Cerebellar nuclear complex (tissue), 1 donor: ENCODE measurements around the gene ROPN1B.
"Not testable (repeated sequence)": the region's sequence is repeated elsewhere in the genome, so short reads cannot be mapped to it uniquely, and the experiment has no call there.

Source experiments
- DNase-seq, 2 experiments: peaks; one replicate each; lab custom pipeline; 2025; lab: John Stamatoyannopoulos, UW

ROPN1B gene

DNA sequence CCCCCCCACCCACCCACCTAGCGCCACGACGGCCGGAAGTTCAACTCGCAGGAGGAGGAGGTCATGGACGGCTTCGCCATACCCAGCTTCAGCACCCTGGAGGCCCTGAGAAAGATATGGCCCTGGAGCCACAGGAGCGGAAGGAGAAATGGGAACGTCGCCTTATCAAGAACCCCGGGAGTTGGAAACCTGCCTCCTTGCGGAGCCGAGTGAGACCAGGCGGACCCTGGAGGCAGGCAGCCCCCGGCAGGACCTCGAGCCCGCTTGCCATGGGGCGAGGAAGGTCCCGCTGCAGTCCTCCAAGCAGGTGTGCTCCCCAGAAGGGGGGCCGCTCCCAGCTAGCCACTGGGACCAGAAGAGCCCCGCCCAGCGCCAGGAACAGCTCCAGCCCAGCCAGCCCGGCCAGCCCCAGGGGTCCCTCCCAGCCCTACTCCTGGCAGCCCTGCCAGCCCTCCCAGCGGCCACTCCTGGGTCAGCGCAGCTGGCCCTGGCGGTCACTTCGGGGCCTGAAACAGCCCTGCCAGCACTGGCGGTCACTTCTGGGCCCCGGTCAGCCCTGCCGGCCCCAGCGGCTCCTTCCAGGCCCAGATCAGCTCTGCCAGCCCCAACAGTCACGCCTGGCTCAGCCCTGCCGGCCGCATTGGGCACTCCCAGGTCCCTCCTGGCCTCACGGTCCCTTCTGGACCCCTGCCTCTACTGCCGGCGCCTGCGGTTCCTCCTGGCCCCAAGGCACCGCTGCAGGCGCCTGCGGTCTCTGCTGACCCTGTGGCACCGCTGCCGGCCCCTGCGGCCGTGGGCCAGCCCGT lies 10.3 kb upstream of the ROPN1B start:
- no peak for DNase-seq

DNA sequence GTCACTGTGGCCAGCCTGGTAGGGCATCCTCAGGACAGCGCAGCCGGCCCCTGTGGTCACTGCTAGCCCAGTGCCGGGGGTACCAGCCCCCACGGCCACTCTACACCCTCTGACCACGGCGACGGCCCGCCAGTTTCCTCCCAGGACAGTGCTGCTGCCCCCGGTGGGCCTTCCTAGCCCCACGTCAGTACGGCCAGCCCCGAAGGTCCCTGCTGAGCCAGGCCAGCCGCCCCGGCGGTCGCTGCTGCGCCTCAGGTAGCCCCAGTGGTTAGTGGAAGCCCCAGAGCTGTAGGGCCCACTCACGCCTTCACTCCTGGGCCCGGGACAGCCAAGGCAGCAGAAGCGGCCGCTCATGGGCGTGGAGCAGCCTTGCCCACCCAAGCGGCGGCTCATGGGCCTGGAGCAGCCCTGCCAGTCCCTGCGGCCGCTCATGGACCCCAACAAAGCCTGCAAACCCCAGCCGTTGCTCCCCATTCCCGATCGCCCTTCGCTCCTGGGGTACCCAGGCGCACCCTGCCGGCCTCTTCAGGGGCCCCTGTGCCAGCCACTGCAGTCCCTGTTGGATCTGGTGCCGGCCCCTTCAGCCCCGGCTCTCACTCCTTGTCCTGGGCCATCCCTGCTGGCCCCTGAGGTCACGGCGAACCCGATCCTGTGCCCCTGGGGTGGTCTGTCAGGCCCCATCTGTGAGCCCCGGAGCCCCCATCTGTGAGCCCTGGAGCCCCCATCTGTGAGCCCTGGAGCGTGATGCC lies 9.5 kb upstream of the ROPN1B start:
- DNase-seq = no peak

DNA sequence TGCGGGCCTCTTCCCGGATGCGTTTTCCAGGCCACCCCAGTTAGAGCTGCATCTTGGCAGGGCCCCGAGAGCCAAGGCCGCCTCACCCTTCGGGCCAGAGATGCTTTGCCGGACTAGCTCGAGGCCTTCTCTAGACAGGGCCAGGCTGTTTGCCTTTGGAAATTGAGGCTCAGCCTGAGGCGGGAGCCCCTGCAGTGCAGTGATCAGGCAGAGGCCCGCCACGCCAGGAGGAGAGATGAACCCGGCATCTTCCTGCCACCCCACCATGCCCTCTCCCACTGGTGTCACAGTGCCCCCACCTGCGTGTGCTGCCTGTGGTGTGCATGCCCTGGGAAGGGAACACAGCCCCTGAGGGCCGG lies 8.9 kb upstream of the ROPN1B start:
- no peak for DNase-seq

DNA sequence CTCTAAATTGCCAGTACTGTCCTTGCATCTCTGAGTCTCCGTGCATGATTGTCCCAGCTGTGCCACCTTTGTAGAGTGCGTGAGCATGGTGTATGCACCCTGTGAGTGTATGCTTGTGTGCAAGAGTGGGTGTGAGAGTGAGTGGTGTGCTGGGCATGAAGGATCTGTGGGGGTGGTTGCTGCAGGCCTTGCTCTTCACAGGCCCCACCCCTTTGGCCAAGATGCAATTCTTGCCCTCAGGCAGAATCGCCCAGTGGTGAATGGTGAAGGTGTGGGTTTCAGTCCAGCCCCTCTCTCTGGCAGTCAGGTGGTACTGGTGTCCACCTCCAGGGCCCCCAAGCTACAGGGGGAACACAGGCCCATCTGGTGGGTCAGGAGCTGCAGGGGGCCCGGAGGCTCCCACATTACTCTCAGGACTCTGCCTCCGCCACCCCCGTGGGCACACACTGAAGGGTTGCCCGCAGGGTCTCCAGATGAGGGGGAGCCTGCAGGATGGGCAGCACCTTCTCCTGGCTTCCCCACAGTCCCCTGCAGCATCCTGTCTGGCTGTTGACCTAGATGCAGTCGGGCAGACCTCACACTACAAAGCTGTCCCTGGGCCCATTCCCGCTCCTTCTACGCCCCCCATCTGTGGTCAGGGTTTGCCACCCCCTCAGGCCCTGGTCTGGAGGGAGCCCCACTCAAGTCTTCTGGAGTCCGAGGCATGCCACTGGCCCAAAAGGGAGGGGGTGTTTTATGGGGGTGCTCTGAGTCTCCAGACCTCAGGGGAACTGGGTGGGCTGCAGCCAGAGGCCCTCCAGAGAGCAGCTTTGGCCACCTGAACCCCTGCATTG lies 8.3 kb upstream of the ROPN1B start:
- DNase-seq = no peak

DNA sequence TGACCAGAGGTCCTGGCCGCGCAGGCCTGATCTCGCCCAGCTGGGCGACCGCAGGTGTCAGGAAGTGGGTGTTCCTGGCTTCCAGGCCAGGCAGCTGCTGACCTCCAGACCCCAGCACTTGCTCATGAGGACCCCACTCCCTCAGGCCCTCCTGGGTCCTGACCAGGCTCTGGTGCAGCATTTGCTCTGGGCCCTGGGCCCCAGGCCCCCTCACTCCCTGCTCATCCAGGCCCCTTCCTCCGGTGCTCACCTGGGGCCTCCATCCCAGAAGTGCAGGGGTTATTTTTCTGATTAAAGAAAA lies 7.7 kb upstream of the ROPN1B start:
- DNase-seq = no peak

DNA sequence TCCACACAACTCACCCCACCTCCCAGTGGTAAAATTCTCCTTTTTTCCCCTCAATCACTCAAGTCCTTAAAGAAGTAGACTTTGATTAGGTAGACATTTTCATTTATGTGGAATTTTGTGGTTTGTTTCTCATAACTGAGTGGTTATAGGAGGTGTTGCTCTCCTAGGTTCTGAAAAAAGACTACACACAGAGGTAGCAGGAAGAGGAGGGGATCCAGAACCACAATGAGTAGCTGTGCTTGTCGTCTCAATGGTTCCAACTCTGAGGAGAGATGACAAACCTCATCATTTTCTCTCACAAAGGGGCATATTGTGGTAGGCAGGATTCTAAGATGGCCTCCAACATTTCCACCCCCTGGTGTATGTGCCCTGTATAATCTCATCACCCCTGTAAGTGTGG lies 5.1 kb upstream of the ROPN1B start:
- not testable (repeated sequence) for DNase-seq

DNA sequence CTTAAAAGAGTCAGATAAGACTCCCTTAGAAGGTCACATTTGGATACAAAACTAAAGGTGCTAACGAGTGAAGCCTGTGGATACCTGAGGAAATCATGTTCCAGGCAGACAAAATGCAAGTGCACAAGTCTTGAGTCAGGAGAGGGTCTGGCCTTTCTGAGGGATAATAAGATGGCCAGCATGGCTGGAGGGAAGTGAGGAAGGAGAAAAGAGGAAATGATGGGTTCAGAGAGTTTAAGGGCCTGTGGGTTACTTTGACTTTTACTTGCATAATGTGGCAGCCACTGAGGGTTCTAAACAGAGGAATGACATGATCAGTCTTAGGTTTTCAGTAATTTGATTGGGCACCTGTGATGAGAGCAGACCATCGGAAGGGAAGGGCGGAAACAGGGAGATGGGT lies 3.5 kb upstream of the ROPN1B start:
- DNase-seq = no peak

DNA sequence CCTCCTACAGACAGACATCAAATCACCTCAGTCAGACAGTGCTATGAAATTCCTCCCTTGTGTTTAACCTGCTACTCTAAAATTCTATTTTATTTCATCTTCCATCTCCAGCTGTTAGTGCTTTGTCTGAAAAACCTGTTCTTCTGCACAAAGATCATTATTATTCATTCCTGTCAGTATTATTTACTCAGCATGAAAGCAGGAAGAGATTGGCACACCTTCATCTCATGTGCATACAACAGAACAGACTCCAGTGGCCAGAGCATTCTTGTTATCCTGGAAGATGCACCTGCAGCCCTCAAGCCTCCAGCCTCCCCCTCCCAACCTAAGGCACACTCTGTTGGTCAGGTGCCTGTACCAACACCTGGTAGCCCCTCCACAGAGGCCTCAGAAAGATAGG lies 1.8 kb upstream of the ROPN1B start:
- DNase-seq = no peak

DNA sequence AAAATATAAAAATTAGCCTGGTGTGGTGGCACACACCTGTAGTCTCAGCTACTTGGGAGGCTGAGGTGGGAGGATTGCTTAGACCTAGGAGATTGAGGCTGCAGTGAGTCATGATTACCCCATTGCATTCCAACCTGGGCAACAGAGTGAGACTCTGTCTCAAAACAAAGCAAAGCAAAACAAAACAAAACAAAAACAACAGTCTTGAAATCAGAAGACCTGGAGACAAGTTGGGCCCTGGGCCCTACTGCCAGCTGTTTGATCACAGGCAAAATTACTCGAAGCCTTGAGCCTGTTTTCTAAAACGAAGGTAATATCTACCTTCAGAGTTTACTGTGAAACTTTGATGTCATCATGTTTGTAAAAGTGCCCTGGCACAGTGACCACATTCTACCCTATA lies 857 bp upstream of the ROPN1B start:
- DNase-seq = not testable (repeated sequence)

DNA sequence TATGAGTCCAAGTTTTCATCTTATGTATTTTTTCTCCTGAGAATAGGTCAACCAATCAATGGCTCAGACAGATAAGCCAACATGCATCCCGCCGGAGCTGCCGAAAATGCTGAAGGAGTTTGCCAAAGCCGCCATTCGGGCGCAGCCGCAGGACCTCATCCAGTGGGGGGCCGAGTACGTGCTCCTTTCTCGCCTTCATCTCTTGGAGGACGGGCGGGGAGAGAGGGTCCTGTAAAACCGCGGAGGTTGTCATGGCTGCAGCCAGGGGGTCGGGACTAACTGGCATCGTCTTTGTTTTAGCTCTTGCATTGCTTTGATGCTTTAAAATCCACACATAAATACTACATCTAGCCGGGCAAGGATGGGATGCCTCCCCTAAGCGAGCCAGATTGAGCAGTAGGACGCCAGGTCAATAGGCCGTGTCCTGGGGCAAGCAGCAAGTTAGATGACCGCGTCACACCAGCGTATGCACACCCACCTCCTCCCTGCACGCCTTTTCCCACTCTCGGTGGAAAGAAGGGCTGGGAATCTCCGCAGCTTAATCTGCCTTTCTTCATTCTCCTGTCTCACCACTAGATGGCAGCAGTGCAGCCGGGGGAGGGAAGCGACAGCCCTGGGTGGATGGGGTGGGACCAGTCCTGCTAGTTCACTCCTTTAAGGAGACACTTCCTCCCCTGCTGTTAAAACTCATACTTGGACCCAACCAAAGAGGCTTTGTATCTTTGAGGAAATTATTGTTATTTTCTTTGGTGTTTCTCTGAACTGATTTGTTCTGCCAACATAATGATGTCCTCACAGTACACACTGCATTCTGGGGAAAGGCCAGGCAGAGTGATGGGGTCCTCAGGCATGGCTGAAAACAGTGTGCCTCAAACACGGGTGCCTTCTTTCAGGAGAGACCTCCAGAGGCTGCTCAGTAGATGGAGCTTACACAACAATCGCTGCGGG lies 3.3 kb downstream of the ROPN1B start:
- DNase-seq = peak in 1 of 2 experiments; percentile 35

DNA sequence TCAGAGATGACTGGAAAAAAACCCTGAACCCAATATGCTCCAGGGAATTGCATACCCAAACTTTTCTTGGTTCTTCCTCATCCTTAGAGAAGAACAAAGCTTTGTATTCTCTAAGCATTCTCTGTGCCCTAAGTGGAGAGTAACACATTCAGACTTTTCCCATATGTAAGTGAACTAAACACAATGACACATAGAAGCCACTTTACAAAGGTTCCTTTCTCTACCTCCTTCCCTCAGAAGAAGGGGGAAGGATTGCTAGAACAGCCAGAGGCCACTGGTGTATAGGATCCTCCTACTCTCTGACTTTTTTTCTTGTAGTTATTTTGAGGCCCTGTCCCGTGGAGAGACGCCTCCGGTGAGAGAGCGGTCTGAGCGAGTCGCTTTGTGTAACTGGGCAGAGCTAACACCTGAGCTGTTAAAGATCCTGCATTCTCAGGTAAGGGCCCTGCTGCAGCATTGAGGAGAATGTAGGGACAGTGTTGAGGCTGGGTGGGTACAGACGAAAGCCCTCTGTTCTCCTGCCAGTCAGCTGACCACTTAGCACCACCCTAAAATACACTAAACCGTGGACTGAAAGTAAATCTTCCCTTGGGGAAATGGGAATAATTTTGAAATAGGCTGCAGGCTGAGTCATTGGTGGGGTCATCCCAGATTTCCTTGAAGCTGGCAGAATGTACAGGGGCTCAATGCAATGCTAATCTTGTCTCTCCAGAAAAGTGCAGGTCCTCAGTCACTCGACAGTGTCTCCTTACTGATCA lies 6.4 kb downstream of the ROPN1B start:
- DNase-seq = not testable (repeated sequence)

DNA sequence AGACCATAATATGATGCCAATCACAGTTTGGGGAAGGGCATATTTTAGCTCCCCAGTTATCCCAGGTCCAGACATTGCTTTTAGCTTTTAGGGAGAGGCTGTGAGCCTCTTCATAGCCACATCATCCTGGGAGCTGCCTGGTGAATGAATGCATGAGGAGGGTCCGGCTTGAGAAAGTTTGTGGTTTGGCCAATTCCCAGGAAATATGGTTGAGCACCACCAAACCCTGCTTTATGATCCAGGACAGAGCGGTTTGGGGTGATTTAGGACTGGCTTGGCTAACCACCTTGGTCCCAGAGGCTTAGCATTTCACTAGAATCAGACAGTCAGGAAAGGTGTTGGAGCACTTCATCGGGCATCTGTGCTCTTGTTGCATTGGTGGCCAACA lies 7.0 kb downstream of the ROPN1B start:
- DNase-seq = not testable (repeated sequence)

DNA sequence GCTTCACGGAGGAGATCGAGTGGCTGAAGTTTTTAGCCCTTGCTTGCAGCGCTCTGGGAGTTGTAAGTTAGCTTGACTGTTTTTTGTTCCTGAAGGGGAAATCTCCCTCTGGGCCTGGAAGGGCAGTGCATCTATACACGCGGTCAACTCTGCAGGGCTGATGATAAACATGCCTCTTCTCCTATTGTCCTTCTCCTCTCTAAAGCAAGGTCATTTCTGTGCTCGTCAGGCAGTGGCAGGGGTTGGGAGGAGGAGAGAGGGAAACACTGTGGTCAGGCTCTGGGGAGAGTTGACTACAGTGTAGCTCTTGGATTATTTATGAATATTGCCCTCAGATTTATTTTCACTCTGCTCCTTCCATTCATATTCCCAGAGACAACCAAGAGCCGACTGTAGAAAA lies 8.1 kb downstream of the ROPN1B start:
- DNase-seq = not testable (repeated sequence)

DNA sequence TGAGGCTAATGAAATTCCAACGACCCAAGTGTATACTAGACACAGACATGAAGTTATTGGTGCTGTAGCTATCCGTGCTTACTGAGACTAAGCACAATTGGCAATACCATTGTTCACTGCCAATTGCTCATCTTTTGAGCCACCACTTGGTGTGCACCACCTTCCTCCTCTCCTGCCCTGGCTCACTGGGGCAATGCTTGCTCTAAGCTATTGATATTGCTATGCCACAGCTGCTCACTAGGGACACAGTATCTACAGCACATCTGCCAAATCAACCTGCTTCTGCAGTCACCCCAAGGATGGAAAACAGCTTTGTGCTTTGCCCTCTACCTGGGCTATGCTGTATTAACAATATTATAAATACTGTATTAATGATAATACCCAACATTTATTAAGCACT lies 16.0 kb downstream of the ROPN1B start:
- DNase-seq = not testable (repeated sequence)

DNA sequence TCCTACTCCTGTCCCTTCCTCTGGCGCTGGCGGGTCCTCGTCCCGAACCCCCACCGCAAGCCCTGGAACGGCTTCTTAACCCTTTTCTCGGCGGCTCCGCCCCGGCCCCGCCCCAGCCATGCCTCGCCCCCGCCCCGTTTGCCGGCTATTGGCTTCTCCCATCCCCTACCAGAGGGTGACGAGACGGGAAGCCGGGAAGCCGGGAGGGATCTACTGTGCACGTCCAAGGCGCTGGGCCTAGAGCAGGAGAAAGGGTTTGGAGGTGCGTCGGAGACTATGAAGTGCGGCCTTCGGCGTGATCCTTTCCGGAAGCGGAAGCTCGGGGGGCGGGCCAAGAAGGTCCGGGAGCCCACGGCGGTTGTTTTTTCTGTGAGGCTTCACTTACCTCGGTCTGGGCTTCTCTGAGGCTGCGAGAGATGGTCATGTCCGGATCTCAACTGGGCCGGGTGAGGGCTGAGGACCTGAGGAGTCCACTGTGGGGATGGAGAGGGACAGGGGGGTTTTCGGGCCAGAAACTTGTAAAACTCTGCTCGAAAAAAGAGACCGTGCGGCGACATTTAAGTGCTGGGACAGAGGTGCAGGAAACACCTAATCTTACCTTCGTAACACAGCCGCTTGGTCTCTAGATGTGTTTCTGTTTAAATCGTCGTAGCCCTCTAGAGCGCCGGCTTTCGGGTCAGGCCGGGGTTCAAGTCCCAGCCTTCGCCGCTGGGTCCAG lies 21.4 kb downstream of the ROPN1B start:
- DNase-seq = peak; percentile 10 to 42

DNA sequence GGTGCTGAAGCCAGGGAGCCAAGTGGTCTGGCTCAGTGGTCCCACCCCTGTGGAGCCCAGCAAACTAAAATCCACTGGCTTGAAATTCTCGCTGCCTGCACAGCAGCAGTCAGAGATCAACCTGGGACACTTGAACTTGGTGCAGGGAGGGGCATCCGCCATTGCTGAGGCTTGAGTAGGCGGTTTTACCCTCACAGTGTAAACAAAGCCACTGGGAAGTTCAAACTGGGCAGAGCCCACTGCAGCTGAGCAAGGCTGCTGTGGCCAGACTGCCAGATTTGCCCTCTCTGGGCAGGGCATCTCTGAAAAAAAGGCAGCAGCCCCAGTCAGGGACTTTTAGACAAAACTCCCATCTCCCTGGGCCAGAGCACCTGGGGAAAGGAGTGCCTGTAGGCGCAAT lies 27.8 kb downstream of the ROPN1B start:
- not testable (repeated sequence) for DNase-seq

DNA sequence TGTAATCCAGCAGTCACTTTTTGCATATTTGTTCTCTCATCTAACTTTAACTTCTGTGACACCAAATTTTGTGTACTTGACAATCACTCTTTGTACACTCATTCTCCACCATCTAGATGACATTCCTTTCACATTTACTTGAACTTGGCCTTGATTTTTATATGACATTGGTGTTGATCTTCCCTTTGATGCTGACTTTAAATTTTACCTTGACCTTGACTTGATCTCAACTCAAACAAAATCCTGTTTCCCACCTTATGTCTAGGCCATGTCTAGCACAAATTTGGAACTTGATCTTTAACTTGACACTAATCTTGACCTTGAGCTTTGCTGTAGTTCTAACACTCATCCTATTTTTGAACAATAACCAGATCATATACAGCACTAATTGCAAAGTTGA lies 33.2 kb downstream of the ROPN1B start:
- DNase-seq = no peak

DNA sequence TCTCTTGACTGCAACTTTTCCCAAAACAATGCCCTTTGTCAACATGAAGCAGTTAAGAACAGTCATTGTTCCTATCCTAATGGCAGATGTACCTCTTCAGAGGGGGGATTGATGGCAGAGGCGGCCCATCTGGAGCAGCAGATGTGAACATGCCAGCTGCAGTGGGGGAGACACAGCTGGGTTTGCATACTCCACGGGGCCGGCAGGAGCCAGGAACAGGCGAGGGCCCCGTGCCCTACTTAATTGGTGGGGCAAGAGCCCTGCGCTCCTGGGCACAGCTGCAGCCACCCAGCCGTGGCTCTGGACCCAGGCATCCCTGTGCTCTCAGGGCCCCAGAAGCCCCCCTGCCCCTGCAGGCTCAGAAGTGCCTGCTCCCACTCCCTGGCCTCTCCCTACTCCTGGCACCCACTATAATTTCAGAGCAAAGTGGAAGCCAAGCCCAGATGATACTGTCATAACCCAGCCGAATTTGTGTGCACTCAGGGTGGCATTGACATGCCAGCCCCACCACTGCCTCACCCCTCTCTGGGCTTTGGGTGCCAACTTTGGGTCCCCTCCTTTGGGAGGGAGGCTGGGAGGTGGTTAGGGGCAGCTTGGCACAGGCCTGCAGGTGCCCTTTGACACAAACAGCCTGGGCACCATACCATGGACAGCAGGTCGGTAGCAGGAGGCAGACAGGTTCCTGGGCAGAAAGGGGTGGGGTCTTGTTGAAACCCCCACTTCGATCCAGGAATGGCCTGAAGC lies 34.6 kb downstream of the ROPN1B start:
- no peak for DNase-seq

DNA sequence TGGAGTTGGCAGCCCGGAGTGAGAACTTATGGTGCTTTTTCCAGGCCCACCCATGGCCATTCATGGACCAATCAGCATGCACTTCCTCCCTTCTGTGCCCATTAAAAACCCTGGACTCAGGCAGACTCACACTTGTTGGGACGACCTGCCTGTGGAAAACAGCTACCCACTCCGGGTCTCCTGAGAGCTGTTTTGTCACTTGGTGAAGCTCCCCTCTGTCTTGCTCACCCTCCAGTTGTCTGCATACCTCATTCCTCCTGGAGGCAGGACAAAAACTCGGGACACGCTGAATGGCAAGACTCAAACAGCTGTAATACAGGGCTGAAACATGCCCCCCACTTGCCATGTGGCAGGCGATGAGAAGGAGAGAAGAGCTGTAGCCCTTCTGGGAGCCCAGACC lies 35.2 kb downstream of the ROPN1B start:
- no peak for DNase-seq

DNA sequence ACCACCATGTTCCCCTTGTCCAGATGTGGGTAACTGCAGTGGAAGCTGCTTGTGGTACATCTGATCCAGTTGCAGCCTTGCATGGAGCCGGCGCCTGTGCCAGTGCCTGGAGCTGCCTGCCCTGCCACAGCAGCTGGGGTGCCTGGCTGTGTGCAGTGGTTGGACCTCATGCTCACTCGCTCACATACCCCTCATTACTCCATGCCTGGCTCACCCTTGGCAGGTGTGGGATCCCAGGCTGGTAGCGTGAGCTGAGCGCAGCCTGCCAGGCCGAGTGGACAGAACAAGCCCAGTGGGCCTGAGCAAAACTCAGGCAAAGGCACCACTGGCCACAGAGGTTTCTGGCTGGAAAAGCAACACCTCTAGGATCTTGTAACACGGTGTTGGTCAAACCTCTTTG lies 35.7 kb downstream of the ROPN1B start:
- DNase-seq = no peak
